ENCODE results near the gene FBXO21. TPM values are rescaled to one million over a fixed set of nuclear protein-coding genes. Genes with fewer than 3 reads are reported as not detected.

Gene FBXO21
- polyA plus RNA-seq, 1 donor (not counting 4 experiments of a cell fraction or from before 2014, with no cell fraction given): 21.9 TPM

DNA sequence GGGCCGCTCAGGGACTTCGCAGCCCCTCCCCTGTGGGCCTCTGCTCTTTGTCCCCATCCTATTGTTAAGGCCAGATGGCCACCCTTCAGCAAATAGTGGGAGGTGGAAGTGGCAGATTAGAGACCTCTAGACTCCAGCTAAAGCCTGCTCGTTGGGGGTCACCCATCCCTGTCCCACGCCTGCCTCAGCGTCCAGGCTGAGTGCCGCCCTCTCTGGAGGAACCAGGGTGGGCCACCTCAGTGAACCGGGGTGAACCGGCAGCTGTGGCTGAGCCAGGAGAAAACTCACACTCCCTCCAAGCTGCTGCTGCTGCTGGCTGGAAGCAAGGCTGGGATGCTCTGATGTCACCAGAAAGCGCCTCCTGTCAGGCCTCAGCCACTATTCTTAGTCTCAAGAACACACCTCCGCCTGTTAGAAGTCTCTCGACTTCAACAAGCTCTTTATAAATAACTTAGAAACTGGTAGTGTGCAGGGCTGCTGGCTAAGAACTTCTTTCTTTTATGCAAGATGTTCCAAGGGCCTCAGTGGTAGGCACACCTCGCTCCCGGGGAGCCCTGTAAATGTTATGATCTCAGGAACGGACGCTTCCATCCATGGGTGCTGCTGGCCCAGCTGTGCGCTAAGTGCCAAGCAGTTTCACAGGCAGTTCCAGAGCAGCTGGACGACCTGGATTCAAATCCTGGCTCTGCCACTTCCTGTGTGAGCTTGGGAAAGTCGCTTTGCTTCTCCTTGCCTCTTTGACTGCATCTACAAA, 71.3 kb downstream of the FBXO21 start:
- Histone ChIP-seq H3K79me2 (ENCODE audit: control insufficient read depth, insufficient read depth, low read length) (no peaks in the 10 kb centered on the region), H3K9me3 (ENCODE audit: control insufficient read depth, low read depth, low read length) (no peaks in the 10 kb centered on the region), H3K27ac (ENCODE audit: control insufficient read depth, insufficient read depth, low read length) (no peak overlapping the region), H3K27me3 (ENCODE audit: control insufficient read depth, extremely low read depth, insufficient read depth, low read length) (no peaks in the 10 kb centered on the region), H2AFZ (ENCODE audit: control insufficient read depth, low read length) (no peak overlapping the region), H3K4me2 (ENCODE audit: control insufficient read depth, extremely low read depth, insufficient read depth, low read depth, low read length) (no peak overlapping the region), H3K36me3 (ENCODE audit: control insufficient read depth in 2 of 2, extremely low read depth in 1 of 2, insufficient read depth in 2 of 2, low read length in 2 of 2) (no peaks in the 10 kb centered on the region), H3K4me3 (ENCODE audit: control insufficient read depth in 2 of 3, extremely low read depth in 1 of 3, insufficient read depth in 2 of 3, low read depth in 1 of 3, low read length in 3 of 3) (no peak overlapping the region), H3K9ac (ENCODE audit: control insufficient read depth, extremely low read depth, insufficient read depth, low read length) (no peak overlapping the region), H3K9me1 (ENCODE audit: control insufficient read depth, extremely low read depth, insufficient read depth, low read length) (no peaks in the 10 kb centered on the region), H4K20me1 (ENCODE audit: control insufficient read depth, extremely low read depth, insufficient read depth, low read length) (no peaks in the 10 kb centered on the region), H3K4me1 (ENCODE audit: control insufficient read depth, extremely low read depth, insufficient read depth, low read length) (no peaks in the 10 kb centered on the region)
- no peak for TF ChIP-seq EZH2 (IDR thresholded peaks at IDR 0.05; ENCODE audit: low read length)
- TF ChIP-seq CTCF (optimal IDR thresholded peaks at IDR 0.05 in 1 of 3, IDR thresholded peaks at IDR 0.05 in 1 of 3, conservative IDR thresholded peaks at IDR 0.05 in 1 of 3; ENCODE audit: extremely low read depth in 1 of 3, insufficient read depth in 2 of 3, low read length in 3 of 3): no peak
- DNase-seq (ENCODE audit: low read depth, low spot score): no peak
- no peak for FAIRE-seq
- dilution Hi-C loops (cut with MboI; ENCODE audit: extremely low pct_ligation_motif_present, low sequenced_read_pairs): no loop called here

- no peak overlapping the region for H3K4me3 ChIP-seq (ENCODE audit: control insufficient read depth in 2 of 3, extremely low read depth in 1 of 3, insufficient read depth in 2 of 3, low read depth in 1 of 3, low read length in 3 of 3)
- no peak for DNase-seq (ENCODE audit: low read depth, low spot score)
- no peaks in the 10 kb centered on the region for H3K36me3 ChIP-seq (ENCODE audit: control insufficient read depth in 2 of 2, extremely low read depth in 1 of 2, insufficient read depth in 2 of 2, low read length in 2 of 2)
- no peak overlapping the region for H2AFZ ChIP-seq (ENCODE audit: control insufficient read depth, low read length)
- no peak overlapping the region for H3K9ac ChIP-seq (ENCODE audit: control insufficient read depth, extremely low read depth, insufficient read depth, low read length)
- no peaks in the 10 kb centered on the region for H3K9me1 ChIP-seq (ENCODE audit: control insufficient read depth, extremely low read depth, insufficient read depth, low read length)
- H3K79me2 ChIP-seq (ENCODE audit: control insufficient read depth, insufficient read depth, low read length): no peaks in the 10 kb centered on the region
- FAIRE-seq: no peak
- dilution Hi-C loops (cut with MboI; ENCODE audit: extremely low pct_ligation_motif_present, low sequenced_read_pairs): no loop called here
- no peaks in the 10 kb centered on the region for H3K4me1 ChIP-seq (ENCODE audit: control insufficient read depth, extremely low read depth, insufficient read depth, low read length)
- no peak overlapping the region for H3K4me2 ChIP-seq (ENCODE audit: control insufficient read depth, extremely low read depth, insufficient read depth, low read depth, low read length)
- no peaks in the 10 kb centered on the region for H4K20me1 ChIP-seq (ENCODE audit: control insufficient read depth, extremely low read depth, insufficient read depth, low read length)
- H3K27me3 ChIP-seq (ENCODE audit: control insufficient read depth, extremely low read depth, insufficient read depth, low read length): peaks cover 9% of the 10 kb centered on the region
- no peaks in the 10 kb centered on the region for H3K9me3 ChIP-seq (ENCODE audit: control insufficient read depth, low read depth, low read length)
- TF ChIP-seq CTCF (optimal IDR thresholded peaks at IDR 0.05 in 1 of 3, IDR thresholded peaks at IDR 0.05 in 1 of 3, conservative IDR thresholded peaks at IDR 0.05 in 1 of 3; ENCODE audit: extremely low read depth in 1 of 3, insufficient read depth in 2 of 3, low read length in 3 of 3): no peak
- no peak for TF ChIP-seq EZH2 (IDR thresholded peaks at IDR 0.05; ENCODE audit: low read length)
- H3K27ac ChIP-seq (ENCODE audit: control insufficient read depth, insufficient read depth, low read length): no peak overlapping the region
Observed at GRCh38 chr12:117114784-117115183, 75.5 kb downstream of the FBXO21 start.
